COLO668 (cell line): ENCODE measurements around the gene SPTBN1.

ENCODE experiments used
- DNase-seq: peaks from one replicate; lab custom pipeline; 2025; ENCODE audit not compliant: unreplicated experiment; lab: John Stamatoyannopoulos, UW

The SPTBN1 gene

GRCh38 chr2:54549917-54550518 lies 93.9 kb downstream of the SPTBN1 start:
- peak; percentile 52 for DNase-seq

- no peak for DNase-seq
These were observed 94.4 kb downstream of the SPTBN1 start for GRCh38 chr2:54550547-54550946.

GRCh38 chr2:54551123-54551756 lies 95.1 kb downstream of the SPTBN1 start:
- peak; percentile 24 for DNase-seq

- no peak for DNase-seq
These were observed 96.9 kb downstream of the SPTBN1 start for GRCh38 chr2:54553075-54553474.

GRCh38 chr2:54553775-54554174 lies 97.6 kb downstream of the SPTBN1 start:
- DNase-seq = no peak

- DNase-seq = no peak
These were observed 99.3 kb downstream of the SPTBN1 start for GRCh38 chr2:54555318-54555837.

GRCh38 chr2:54556621-54557121 lies 100.5 kb downstream of the SPTBN1 start:
- DNase-seq = no peak

GRCh38 chr2:54557211-54557600 lies 101.1 kb downstream of the SPTBN1 start:
- no peak for DNase-seq

GRCh38 chr2:54557601-54558187 lies 101.6 kb downstream of the SPTBN1 start:
- peak; percentile 81 for DNase-seq

- DNase-seq = peak; percentile 94
These were observed 102.3 kb downstream of the SPTBN1 start for GRCh38 chr2:54558188-54559005.

GRCh38 chr2:54559006-54559445 lies 102.9 kb downstream of the SPTBN1 start:
- DNase-seq = no peak

GRCh38 chr2:54559593-54560145 lies 103.5 kb downstream of the SPTBN1 start:
- peak; percentile 19 for DNase-seq

- peak; percentile 38 for DNase-seq
These were observed 104.2 kb downstream of the SPTBN1 start for GRCh38 chr2:54560146-54560881.

GRCh38 chr2:54561010-54561409 lies 104.9 kb downstream of the SPTBN1 start:
- no peak for DNase-seq

- no peak for DNase-seq
These were observed 108.3 kb downstream of the SPTBN1 start for GRCh38 chr2:54564439-54564838.

GRCh38 chr2:54565551-54565950 lies 109.4 kb downstream of the SPTBN1 start:
- no peak for DNase-seq

GRCh38 chr2:54566896-54567295 lies 110.8 kb downstream of the SPTBN1 start:
- DNase-seq = no peak

GRCh38 chr2:54568876-54569321 lies 112.8 kb downstream of the SPTBN1 start:
- DNase-seq = no peak

GRCh38 chr2:54569745-54570301 lies 113.7 kb downstream of the SPTBN1 start:
- DNase-seq = no peak

- DNase-seq = no peak
These were observed 114.3 kb downstream of the SPTBN1 start for GRCh38 chr2:54570321-54570855.
